Right atrium auricular region (tissue), 2 donors: ENCODE results near the gene ADARB2. TPM values are rescaled to one million over a fixed set of nuclear protein-coding genes. Genes with fewer than 3 reads are reported as not detected.

Experiments used
- DNase-seq: peaks from one replicate; pipeline ENCODE4 v3.0.0-alpha.2; 2019; ENCODE audit warnings: low spot score
- H3K27ac ChIP-seq, 2 donors: fragments of 200-600 bp; sonication (generic); 1 replicate in 1 of 2; 2 replicates in 1 of 2; pipeline ENCODE4 v1.5.1; 2016 to 2019
- H3K27me3 ChIP-seq, 2 donors: fragments of 200-600 bp; sonication (generic); one replicate each; pipeline versions ENCODE4 v1.5.1 to v1.6.0; 2017 to 2019
- H3K36me3 ChIP-seq: fragments of 200-600 bp; sonication (generic); one replicate; pipeline ENCODE4 v1.5.1; 2016
- H3K4me1 ChIP-seq, 2 donors: fragments of 200-600 bp; sonication (generic); one replicate each; pipeline versions ENCODE4 v1.5.1 to v1.6.0; 2017 to 2019
- H3K4me3 ChIP-seq, 2 donors: fragments of 200-600 bp; sonication (generic); 1 replicate in 1 of 2; 2 replicates in 1 of 2; pipeline ENCODE4 v1.5.1; 2017 to 2019; ENCODE audit warnings: mild to moderate bottlenecking in 1 of 2, moderate library complexity in 1 of 2
- H3K9me3 ChIP-seq, 2 donors: fragments of 200-600 bp; sonication (generic); one replicate each; pipeline ENCODE4 v1.5.1; 2019
- total RNA-seq, 2 donors: library from RNA; depleted of rRNA; stranded (reverse); fragments of >200 nt; gene quantifications; one replicate each; pipeline ENCODE4 v1.1.0, GENCODE V29; 2016
- TF ChIP-seq, protein P1 (sequence below), 2 donors: fragments of 200-600 bp; sonication (generic); IDR thresholded peaks; one replicate each; pipeline ENCODE4 v1.5.1; 2019; ENCODE audit warnings: antibody characterized with exemption in 2 of 2

ADARB2 gene
- total RNA-seq, 2 donors from 2014 or later = 0.33 to 0.71 TPM

DNA sequence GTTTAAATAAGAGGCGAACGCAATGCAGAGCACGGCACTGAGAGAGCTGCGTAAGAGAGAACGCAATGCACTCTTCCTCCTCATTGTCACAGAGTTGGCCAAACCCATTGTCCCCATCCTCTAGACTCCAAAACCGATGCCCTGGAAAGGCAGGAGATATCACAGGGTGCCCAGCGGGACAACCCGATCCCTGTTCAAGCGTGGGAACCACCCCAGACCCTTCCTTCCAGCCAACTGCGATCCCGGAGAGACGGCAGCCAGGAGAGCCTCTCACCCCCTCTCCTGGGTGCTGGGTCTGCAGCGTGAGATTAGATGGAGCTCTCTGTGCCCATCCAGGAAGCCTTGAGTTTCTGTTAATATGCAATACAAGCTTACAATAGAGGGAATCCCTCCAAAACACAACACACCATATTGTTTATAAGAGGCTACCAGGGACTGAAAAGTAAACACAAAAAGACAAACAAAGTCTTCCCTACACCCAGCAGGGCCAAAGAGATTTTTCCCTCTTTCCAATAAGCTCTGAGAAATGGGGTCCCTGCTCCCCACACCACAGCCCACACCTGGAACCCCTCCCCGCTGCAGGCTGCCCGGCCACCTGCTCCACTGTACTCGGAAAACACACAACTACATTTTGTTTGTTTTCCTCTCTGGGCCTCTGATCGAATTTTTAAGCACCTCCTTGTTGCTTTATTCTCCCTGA lies 187.6 kb downstream of the ADARB2 start:
- H3K4me1 ChIP-seq = no peaks in the 10 kb centered on the region
- no peaks in the 10 kb centered on the region for H3K36me3 ChIP-seq
- H3K9me3 ChIP-seq = no peaks in the 10 kb centered on the region
- DNase-seq = no peak
- TF ChIP-seq, protein P1, sequence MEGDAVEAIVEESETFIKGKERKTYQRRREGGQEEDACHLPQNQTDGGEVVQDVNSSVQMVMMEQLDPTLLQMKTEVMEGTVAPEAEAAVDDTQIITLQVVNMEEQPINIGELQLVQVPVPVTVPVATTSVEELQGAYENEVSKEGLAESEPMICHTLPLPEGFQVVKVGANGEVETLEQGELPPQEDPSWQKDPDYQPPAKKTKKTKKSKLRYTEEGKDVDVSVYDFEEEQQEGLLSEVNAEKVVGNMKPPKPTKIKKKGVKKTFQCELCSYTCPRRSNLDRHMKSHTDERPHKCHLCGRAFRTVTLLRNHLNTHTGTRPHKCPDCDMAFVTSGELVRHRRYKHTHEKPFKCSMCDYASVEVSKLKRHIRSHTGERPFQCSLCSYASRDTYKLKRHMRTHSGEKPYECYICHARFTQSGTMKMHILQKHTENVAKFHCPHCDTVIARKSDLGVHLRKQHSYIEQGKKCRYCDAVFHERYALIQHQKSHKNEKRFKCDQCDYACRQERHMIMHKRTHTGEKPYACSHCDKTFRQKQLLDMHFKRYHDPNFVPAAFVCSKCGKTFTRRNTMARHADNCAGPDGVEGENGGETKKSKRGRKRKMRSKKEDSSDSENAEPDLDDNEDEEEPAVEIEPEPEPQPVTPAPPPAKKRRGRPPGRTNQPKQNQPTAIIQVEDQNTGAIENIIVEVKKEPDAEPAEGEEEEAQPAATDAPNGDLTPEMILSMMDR (IDR thresholded peaks at IDR 0.05) = no peak
- no peaks in the 10 kb centered on the region for H3K27me3 ChIP-seq
- no peak overlapping the region for H3K27ac ChIP-seq
- no peak overlapping the region for H3K4me3 ChIP-seq

DNA sequence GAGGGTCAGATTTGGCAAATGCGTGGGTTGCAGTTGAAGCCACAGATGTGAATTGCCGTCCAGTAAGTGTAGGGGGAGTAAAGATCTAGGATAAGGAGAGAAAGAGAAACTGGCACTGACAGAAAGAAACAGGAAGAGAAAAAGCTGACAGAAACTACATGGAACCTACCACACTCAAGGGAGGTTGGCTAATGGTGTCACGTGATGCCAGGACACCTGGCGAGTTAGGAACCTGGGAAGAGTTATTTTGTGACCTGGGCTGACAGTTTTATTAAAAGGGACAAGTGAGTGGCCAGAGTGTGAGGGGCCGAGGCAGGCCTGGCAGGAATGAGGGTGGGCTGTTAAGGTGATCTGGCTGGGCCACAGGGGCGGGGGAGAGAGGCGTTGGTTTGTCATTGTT lies 188.7 kb downstream of the ADARB2 start:
- Histone ChIP-seq H3K36me3 (no peaks in the 10 kb centered on the region), H3K4me3 (no peak overlapping the region), H3K27ac (no peak overlapping the region), H3K9me3 (no peaks in the 10 kb centered on the region), H3K4me1 (no peaks in the 10 kb centered on the region), H3K27me3 (no peaks in the 10 kb centered on the region)
- no peak for DNase-seq
- TF ChIP-seq, protein P1 (IDR thresholded peaks at IDR 0.05) = no peak

DNA sequence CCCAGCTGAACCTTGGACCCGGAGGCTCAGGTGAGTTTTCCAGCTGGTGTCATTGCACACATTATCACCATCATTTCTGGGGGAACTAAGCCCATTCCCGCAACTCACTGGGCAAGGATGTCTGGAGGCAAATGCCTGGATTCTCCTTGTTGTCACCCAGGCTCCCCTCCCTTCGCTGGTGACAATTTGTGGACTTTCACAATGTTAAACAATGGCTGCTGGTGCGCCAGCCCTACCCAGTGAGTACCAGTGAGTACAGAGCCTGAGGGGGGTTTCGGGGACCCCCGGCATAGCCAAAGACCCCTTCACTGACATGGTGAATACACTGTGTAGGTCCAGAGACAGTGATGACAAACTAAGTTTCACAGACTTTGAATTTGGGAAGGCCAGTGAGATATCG lies 189.2 kb downstream of the ADARB2 start:
- no peaks in the 10 kb centered on the region for H3K27me3 ChIP-seq
- no peak overlapping the region for H3K4me3 ChIP-seq
- no peaks in the 10 kb centered on the region for H3K36me3 ChIP-seq
- no peak overlapping the region for H3K27ac ChIP-seq
- no peak for DNase-seq
- H3K4me1 ChIP-seq = no peaks in the 10 kb centered on the region
- H3K9me3 ChIP-seq = no peaks in the 10 kb centered on the region
- TF ChIP-seq, protein P1 (IDR thresholded peaks at IDR 0.05) = no peak

DNA sequence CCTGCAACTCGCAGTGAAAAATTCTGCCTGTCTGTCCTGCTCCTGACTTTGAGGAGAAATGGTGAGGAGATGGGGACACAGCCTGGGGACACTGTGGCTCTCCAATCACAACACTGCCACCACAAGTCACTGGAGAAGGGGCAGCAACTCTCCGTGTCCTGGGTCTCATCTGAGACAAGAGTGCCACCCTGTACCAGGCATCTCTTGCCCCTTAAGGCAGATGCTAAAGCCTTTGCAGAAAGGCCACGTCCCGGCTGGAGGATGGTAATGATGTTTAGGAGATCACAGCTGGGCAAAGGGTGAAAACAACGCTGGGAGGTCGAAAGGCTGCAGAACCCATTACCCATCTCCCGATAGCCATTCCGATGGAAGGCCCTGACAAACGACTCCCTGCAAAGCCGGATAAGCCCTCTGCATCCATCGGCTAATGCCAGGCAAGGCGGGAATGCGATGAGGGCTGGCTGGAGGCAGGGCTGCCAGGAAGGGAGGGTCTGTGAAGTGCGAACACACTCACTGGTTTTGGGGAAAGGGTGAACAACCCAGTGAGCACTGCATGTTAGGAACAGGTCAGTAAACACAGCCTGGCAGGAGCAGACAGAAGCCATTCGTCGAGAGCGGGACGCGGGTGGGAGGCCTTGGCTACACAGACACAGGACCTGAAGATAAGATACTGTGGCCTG lies 190.8 kb downstream of the ADARB2 start:
- no peaks in the 10 kb centered on the region for H3K36me3 ChIP-seq
- H3K27ac ChIP-seq = no peak overlapping the region
- DNase-seq = no peak
- H3K9me3 ChIP-seq = no peaks in the 10 kb centered on the region
- TF ChIP-seq, protein P1 (IDR thresholded peaks at IDR 0.05) = no peak
- no peak overlapping the region for H3K4me3 ChIP-seq
- H3K27me3 ChIP-seq = no peaks in the 10 kb centered on the region
- H3K4me1 ChIP-seq = no peaks in the 10 kb centered on the region

DNA sequence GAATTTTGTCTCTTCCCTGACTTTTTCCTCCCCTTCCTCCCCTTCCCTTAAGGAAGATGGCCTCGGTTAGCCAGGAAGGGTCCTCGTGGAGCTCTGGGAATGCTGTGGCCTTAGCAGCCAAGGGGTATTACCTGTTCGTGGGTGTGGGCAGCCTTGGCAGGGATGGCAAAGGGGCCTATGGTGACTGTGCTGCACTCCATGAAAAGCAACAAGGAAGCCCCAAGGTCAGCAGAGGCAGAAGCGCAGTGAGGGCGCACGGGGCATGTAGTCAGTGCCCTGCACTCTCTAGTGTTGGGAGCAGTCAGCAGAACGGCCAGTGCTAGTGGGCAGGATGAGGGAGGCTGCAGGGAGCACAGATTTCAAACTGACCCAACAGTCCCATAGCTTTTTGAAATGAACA lies 191.8 kb downstream of the ADARB2 start:
- TF ChIP-seq, protein P1 (IDR thresholded peaks at IDR 0.05) = no peak
- H3K4me3 ChIP-seq = no peak overlapping the region
- no peak for DNase-seq

More for the DNA sequence above, 191.8 kb downstream of the ADARB2 start:
- Histone ChIP-seq H3K4me1 (no peaks in the 10 kb centered on the region), H3K9me3 (no peaks in the 10 kb centered on the region), H3K27ac (no peak overlapping the region), H3K27me3 (no peaks in the 10 kb centered on the region), H3K36me3 (no peaks in the 10 kb centered on the region)
